Measurements from ENCODE around the gene CD9.

DNA sequence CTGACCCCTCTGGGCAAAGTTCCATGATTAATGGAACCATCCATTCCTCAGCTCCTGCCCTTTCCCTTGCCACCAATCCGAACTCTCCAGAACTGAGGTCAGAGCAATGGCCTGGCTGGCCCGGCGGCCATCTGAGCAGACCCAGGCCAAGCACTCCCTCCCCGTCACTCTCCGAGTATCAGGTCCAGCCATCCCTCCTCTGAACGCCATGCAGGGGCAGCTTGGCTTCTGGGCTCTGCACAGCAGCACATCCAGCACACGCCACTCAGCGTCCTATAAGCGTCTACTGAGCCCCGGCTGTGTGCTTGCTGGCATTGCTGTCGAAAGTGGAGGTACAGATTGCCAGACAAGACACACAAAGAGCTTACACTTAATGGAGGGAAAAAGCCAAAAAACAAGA lies 41.5 kb upstream of the CD9 start:
- TF ChIP-seq, protein P1, sequence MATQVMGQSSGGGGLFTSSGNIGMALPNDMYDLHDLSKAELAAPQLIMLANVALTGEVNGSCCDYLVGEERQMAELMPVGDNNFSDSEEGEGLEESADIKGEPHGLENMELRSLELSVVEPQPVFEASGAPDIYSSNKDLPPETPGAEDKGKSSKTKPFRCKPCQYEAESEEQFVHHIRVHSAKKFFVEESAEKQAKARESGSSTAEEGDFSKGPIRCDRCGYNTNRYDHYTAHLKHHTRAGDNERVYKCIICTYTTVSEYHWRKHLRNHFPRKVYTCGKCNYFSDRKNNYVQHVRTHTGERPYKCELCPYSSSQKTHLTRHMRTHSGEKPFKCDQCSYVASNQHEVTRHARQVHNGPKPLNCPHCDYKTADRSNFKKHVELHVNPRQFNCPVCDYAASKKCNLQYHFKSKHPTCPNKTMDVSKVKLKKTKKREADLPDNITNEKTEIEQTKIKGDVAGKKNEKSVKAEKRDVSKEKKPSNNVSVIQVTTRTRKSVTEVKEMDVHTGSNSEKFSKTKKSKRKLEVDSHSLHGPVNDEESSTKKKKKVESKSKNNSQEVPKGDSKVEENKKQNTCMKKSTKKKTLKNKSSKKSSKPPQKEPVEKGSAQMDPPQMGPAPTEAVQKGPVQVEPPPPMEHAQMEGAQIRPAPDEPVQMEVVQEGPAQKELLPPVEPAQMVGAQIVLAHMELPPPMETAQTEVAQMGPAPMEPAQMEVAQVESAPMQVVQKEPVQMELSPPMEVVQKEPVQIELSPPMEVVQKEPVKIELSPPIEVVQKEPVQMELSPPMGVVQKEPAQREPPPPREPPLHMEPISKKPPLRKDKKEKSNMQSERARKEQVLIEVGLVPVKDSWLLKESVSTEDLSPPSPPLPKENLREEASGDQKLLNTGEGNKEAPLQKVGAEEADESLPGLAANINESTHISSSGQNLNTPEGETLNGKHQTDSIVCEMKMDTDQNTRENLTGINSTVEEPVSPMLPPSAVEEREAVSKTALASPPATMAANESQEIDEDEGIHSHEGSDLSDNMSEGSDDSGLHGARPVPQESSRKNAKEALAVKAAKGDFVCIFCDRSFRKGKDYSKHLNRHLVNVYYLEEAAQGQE (IDR thresholded peaks at IDR 0.05; ENCODE audit: borderline replicate concordance) = no peak
- TF ChIP-seq, protein P2, sequence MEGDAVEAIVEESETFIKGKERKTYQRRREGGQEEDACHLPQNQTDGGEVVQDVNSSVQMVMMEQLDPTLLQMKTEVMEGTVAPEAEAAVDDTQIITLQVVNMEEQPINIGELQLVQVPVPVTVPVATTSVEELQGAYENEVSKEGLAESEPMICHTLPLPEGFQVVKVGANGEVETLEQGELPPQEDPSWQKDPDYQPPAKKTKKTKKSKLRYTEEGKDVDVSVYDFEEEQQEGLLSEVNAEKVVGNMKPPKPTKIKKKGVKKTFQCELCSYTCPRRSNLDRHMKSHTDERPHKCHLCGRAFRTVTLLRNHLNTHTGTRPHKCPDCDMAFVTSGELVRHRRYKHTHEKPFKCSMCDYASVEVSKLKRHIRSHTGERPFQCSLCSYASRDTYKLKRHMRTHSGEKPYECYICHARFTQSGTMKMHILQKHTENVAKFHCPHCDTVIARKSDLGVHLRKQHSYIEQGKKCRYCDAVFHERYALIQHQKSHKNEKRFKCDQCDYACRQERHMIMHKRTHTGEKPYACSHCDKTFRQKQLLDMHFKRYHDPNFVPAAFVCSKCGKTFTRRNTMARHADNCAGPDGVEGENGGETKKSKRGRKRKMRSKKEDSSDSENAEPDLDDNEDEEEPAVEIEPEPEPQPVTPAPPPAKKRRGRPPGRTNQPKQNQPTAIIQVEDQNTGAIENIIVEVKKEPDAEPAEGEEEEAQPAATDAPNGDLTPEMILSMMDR (IDR thresholded peaks at IDR 0.05; ENCODE audit: poor library complexity, severe bottlenecking) = no peak
- no peak for TF ChIP-seq POLR2AphosphoS5 (IDR thresholded peaks at IDR 0.05)
- TF ChIP-seq EP300 (conservative IDR thresholded peaks at IDR 0.05; ENCODE audit: poor library complexity, severe bottlenecking) = no peak
- no peak for TF ChIP-seq MXI1 (conservative IDR thresholded peaks at IDR 0.05; ENCODE audit: poor library complexity, severe bottlenecking)
- no peak for TF ChIP-seq TAF1 (IDR thresholded peaks at IDR 0.05; ENCODE audit: low read depth)
- no peak for TF ChIP-seq RAD21 (conservative IDR thresholded peaks at IDR 0.05)
